Measurements from ENCODE around the gene USP47. TPM values are rescaled to one million over a fixed set of nuclear protein-coding genes. Genes with fewer than 3 reads are reported as not detected.
A peak's percentile ranks its signal among the peaks of the same experiment; 100 is the strongest.

The USP47 gene, protein sequence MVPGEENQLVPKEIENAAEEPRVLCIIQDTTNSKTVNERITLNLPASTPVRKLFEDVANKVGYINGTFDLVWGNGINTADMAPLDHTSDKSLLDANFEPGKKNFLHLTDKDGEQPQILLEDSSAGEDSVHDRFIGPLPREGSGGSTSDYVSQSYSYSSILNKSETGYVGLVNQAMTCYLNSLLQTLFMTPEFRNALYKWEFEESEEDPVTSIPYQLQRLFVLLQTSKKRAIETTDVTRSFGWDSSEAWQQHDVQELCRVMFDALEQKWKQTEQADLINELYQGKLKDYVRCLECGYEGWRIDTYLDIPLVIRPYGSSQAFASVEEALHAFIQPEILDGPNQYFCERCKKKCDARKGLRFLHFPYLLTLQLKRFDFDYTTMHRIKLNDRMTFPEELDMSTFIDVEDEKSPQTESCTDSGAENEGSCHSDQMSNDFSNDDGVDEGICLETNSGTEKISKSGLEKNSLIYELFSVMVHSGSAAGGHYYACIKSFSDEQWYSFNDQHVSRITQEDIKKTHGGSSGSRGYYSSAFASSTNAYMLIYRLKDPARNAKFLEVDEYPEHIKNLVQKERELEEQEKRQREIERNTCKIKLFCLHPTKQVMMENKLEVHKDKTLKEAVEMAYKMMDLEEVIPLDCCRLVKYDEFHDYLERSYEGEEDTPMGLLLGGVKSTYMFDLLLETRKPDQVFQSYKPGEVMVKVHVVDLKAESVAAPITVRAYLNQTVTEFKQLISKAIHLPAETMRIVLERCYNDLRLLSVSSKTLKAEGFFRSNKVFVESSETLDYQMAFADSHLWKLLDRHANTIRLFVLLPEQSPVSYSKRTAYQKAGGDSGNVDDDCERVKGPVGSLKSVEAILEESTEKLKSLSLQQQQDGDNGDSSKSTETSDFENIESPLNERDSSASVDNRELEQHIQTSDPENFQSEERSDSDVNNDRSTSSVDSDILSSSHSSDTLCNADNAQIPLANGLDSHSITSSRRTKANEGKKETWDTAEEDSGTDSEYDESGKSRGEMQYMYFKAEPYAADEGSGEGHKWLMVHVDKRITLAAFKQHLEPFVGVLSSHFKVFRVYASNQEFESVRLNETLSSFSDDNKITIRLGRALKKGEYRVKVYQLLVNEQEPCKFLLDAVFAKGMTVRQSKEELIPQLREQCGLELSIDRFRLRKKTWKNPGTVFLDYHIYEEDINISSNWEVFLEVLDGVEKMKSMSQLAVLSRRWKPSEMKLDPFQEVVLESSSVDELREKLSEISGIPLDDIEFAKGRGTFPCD (N-terminal part only)
- 10 to 100 TPM; 34.5 to 38.4 TPM for total RNA-seq

DNA sequence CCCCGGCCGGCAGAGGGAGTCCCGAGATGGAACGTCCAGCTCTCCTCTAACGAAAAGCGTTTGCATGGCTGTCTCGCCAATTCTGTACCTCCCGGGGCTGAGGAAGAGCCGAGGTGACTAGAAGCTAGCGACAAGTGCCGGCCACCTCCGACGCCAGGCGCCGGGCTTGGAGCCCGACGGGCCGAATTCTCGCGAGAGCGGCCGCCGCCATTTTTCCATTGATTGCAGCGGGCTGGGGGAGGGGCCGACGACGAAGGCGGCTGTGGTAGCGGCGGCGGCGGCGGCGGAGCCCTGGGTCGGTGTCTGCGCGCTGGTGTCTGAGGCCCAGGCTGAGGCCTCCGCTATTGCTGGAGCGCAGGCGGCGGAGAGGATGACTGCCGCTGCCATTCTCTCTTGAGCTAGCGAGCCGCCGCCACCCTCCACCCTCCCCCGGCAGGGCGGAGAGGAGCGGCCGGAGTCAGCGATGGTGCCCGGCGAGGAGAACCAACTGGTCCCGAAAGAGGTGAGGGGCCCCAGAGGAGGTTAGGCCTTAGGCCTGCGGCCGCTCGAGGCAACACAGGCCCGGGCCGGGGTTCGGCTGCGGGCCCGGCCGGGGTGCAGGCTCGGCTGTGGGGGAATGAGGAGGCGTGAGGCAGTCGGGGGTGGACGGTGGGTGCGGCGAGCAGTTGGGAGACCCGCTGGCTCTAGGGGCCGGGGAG is at the start of gene USP47:
Gene USP47 (plus strand): TSS at position 250 of the 698 bp plus-strand sequence. CDS start 214 bp downstream, at position 464.
- POLR2A ChIA-PET: interaction anchor here (0.7 to 2.0 kb wide), 7 partner anchors 15 to 117 kb away, joined by 3 to 13 read pairs (median 4); no protein-coding TSS in a partner anchor
- peaks cover 6% of the 10 kb centered on the region for H3K4me1 Mint-ChIP-seq (ENCODE audit: low read depth)
- ATAC-seq (peak; percentile 85), DNase-seq (peak; percentile 94)
- peaks cover 2% of the 10 kb centered on the region for H3K36me3 Mint-ChIP-seq (ENCODE audit: low read depth)
- CTCF ChIA-PET: interaction anchor here (0.7 to 5.4 kb wide), 10 partner anchors 9 to 88 kb away, joined by 3 to 42 read pairs (median 3); no protein-coding TSS in a partner anchor
- H3K9me3 Mint-ChIP-seq (ENCODE audit: insufficient read depth): no peaks in the 10 kb centered on the region
- no peak within 1 kb of the TSS for H3K27ac Mint-ChIP-seq
- peaks cover 13% of the 10 kb centered on the region for H3K27me3 Mint-ChIP-seq (ENCODE audit: low read depth)
- H3K4me3 Mint-ChIP-seq: no peak within 1 kb of the TSS

DNA sequence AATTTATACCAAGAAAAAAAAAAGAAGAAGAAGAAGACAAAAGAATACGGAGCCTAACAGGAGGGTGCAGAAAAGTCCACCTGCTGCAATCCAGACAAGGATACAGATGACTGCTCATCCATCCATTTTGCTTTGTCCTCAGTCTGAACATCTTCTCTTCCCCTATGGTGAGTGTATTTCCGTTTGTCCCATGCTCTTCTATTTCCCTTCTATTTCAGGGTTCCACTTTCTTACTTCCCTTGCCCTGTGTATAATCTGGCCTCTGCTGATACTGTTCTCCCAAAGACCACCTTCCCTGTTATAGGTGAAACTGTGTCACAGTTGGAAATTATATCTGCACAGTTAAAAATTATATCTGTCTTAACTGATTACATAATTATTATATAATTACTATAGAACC is 48.7 kb upstream of the USP47 start:
- no peaks in the 10 kb centered on the region for H3K9me3 Mint-ChIP-seq (ENCODE audit: insufficient read depth)
- H3K27ac Mint-ChIP-seq: no peak overlapping the region
- ATAC-seq (no peak), DNase-seq (no peak)
- peaks cover 33% of the 10 kb centered on the region for H3K27me3 Mint-ChIP-seq (ENCODE audit: low read depth)
- ChIA-PET POLR2A (no interaction called here), CTCF (interaction anchor here (1.3 kb wide), 1 partner anchor 57 kb away, joined by 4 read pairs; no protein-coding TSS in a partner anchor)
- H3K36me3 Mint-ChIP-seq (ENCODE audit: low read depth): no peaks in the 10 kb centered on the region
- H3K4me1 Mint-ChIP-seq (ENCODE audit: low read depth): no peaks in the 10 kb centered on the region
- H3K4me3 Mint-ChIP-seq: no peak overlapping the region

DNA sequence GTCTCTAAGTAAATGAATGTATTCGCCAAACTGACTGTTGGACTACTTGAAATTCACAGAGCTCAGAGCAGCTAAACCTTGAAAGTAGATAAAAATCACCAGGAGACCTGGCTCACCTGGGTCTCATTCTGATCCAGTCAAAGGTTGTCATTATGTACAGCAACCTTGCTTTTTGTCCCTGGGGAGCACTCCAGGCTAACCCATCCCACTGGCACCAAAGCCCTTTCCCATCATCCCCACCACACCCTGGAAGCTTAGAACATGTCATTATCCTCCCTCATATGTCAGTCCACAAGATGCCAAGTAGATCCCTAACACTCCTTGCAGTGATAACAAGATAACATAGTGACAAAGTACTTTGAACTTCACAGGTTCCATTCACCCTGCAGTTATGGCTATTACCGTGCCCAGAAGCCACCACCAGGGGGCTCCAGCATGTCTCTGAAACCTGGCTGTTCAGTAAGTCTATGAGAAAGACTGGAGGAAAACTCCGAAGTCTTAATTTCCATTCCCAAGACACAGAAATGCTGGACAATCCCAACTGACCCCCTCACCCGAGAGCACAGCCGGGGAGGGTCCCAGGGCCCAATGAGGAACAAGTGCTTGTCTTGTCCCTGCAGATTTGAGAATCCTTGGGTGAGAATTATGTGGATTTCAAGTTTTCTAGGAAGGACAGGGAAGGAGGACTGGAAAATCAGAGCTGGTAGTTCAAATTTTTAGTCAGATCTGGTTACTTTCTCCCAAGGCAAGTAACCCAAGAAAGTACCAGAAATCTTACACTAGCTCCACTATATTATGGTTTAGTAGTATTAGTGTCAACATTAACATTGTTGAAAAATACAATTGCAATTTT is 43.0 kb upstream of the USP47 start:
- no peaks in the 10 kb centered on the region for H3K4me1 Mint-ChIP-seq (ENCODE audit: low read depth)

DNA sequence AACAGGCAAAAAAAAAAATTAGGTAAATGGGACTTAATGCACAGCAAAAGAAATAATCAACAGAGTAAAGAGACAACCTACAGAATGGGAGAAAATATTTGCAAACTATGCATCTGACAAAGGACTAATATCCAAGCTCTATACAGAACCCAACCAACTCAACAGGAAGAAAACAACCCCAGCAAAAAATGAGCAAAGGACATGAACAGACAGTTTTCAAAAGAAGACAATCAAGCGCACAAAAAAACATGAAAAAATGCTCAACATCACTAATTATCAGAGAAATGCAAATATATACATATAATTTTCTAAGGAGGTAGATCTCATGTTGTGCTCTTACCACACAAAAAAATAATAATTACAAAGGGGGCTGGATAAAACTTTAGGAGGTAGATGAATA is 36.5 kb upstream of the USP47 start:
- no peaks in the 10 kb centered on the region for H3K4me1 Mint-ChIP-seq (ENCODE audit: low read depth)
- DNase-seq (no peak), ATAC-seq (no peak)
- H3K36me3 Mint-ChIP-seq (ENCODE audit: low read depth): no peaks in the 10 kb centered on the region
- H3K4me3 Mint-ChIP-seq: no peak overlapping the region
- H3K9me3 Mint-ChIP-seq (ENCODE audit: insufficient read depth): no peaks in the 10 kb centered on the region
- H3K27ac Mint-ChIP-seq: no peak overlapping the region
- ChIA-PET POLR2A (interaction anchor here (0.6 kb wide), 1 partner anchor 1419 kb away, joined by 4 read pairs; no protein-coding TSS in a partner anchor), CTCF (interaction anchor here (1.0 to 2.6 kb wide), 2 partner anchors 22 to 44 kb away, joined by 4 to 14 read pairs; no protein-coding TSS in a partner anchor)
- peaks cover 17% of the 10 kb centered on the region for H3K27me3 Mint-ChIP-seq (ENCODE audit: low read depth)

More for the DNA sequence above, 43.0 kb upstream of the USP47 start:
- ATAC-seq (peak; percentile 82), DNase-seq (peak; percentile 83)
- no peak overlapping the region for H3K27ac Mint-ChIP-seq
- peaks cover 31% of the 10 kb centered on the region for H3K27me3 Mint-ChIP-seq (ENCODE audit: low read depth)
- no peaks in the 10 kb centered on the region for H3K9me3 Mint-ChIP-seq (ENCODE audit: insufficient read depth)
- H3K36me3 Mint-ChIP-seq (ENCODE audit: low read depth): no peaks in the 10 kb centered on the region
- ChIA-PET CTCF (interaction anchor here (0.7 to 4.2 kb wide), 26 partner anchors 9 to 492 kb away, joined by 3 to 26 read pairs (median 4); no protein-coding TSS in a partner anchor), POLR2A (no interaction called here)
- no peak overlapping the region for H3K4me3 Mint-ChIP-seq

DNA sequence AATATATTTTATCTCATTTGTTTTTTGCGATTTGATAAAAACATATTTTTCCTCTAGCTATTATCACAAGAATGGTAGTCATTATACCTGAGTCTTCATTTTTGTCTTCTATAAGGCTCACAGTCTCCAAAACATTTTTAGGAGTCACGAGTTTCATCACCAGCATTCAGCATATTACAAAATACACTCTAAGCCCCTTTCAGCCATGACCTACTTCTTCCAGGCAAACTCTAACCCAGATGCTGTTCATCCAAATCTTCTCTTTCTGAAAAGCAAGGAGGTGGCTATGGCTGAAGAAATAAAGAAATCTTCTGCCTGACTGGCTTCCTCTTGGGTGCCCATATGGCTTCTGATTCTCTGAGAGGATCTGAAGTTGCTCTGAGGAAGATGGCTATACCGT is 35.7 kb upstream of the USP47 start:
- Mint-ChIP-seq H3K9me3 (ENCODE audit: insufficient read depth) (no peaks in the 10 kb centered on the region), H3K27ac (no peak overlapping the region), H3K36me3 (ENCODE audit: low read depth) (no peaks in the 10 kb centered on the region), H3K4me3 (no peak overlapping the region), H3K4me1 (ENCODE audit: low read depth) (no peaks in the 10 kb centered on the region), H3K27me3 (ENCODE audit: low read depth) (peaks cover 17% of the 10 kb centered on the region)
- ATAC-seq (no peak), DNase-seq (no peak)
- ChIA-PET CTCF (interaction anchor here (1.0 to 2.6 kb wide), 3 partner anchors 19 to 43 kb away, joined by 4 to 14 read pairs (median 4); no protein-coding TSS in a partner anchor), POLR2A (interaction anchor here (0.6 kb wide), 1 partner anchor 1419 kb away, joined by 4 read pairs; no protein-coding TSS in a partner anchor)

DNA sequence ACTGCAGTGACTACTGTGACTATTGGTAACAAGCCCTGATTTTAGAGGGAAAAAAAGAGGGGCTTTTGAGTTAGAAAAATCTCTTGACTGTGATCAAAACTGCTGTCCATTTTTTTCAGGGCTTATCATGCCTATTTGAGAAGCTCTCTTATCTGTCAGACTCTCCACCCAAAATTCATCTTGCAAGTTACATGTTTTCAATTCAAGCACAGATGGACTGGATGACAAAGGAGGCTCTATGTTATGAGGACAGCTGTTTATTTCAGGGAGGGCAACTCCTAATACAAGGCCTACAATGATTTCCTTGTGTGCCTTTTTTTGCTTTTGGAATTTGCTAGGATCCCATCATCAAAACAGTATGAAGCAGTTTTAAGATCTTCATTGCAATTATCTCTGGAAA is 35.2 kb upstream of the USP47 start:
- ChIA-PET POLR2A (no interaction called here), CTCF (interaction anchor here (1.1 to 2.6 kb wide), 6 partner anchors 8 to 238 kb away, joined by 4 to 19 read pairs (median 6); no protein-coding TSS in a partner anchor)
- Mint-ChIP-seq H3K27me3 (ENCODE audit: low read depth) (peaks cover 17% of the 10 kb centered on the region), H3K27ac (no peak overlapping the region), H3K4me3 (no peak overlapping the region), H3K9me3 (ENCODE audit: insufficient read depth) (no peaks in the 10 kb centered on the region), H3K4me1 (ENCODE audit: low read depth) (no peaks in the 10 kb centered on the region), H3K36me3 (ENCODE audit: low read depth) (no peaks in the 10 kb centered on the region)
- no peak for DNase-seq
- no peak for ATAC-seq

DNA sequence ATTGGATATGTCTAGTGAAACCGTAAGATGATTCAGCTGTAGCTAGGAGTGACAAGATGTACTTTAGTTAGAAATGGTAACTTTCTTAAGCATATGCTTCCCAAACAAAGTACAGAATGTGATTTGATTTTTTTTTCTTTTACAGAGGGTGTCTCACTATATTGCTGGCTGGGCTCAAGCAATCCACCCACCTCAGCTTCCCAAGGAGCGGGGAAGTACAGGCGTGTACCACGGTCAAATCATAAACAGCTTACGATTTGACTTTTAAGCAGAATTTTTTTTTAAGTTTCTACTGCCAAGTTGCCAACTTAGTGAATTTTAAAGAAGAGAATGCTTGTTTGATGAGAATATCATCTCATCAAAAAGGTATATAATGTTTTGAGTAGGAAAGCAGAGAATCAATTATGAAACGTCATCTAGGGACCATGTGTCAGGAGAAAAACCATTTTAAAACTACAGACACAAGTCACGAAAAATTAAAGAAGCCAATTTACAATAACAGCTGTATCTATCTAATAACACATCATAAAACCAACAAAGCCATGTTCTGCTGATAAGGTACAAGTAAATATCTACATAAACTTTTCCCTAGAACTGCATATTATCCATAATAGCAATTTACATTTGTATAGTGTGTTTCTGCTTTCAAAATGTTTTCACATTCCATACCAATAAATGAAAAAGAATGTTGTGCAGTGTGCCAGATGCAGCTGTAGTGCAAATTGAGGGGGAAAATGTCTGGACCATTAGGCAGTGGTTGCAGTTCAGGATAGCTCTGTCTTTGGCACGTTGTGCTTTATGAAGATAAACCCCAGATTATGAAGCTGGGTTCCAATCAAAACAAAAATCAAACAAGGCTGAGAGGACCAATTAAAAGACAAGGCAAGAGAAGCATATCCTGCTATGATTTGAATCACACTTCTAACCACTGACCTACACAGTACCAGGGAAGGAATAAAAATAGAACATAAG is 33.7 kb upstream of the USP47 start:
- Mint-ChIP-seq H3K27me3 (ENCODE audit: low read depth) (peaks cover 17% of the 10 kb centered on the region), H3K4me1 (ENCODE audit: low read depth) (no peaks in the 10 kb centered on the region), H3K9me3 (ENCODE audit: insufficient read depth) (no peaks in the 10 kb centered on the region), H3K36me3 (ENCODE audit: low read depth) (no peaks in the 10 kb centered on the region), H3K27ac (no peak overlapping the region), H3K4me3 (no peak overlapping the region)
- ATAC-seq (no peak), DNase-seq (no peak)
- POLR2A ChIA-PET: interaction anchor here (0.6 kb wide), 1 partner anchor 1684 kb away, joined by 3 read pairs; no protein-coding TSS in a partner anchor
- CTCF ChIA-PET: interaction anchor here (0.5 to 2.6 kb wide), 7 partner anchors 8 to 1454 kb away, joined by 3 to 19 read pairs (median 5); no protein-coding TSS in a partner anchor

DNA sequence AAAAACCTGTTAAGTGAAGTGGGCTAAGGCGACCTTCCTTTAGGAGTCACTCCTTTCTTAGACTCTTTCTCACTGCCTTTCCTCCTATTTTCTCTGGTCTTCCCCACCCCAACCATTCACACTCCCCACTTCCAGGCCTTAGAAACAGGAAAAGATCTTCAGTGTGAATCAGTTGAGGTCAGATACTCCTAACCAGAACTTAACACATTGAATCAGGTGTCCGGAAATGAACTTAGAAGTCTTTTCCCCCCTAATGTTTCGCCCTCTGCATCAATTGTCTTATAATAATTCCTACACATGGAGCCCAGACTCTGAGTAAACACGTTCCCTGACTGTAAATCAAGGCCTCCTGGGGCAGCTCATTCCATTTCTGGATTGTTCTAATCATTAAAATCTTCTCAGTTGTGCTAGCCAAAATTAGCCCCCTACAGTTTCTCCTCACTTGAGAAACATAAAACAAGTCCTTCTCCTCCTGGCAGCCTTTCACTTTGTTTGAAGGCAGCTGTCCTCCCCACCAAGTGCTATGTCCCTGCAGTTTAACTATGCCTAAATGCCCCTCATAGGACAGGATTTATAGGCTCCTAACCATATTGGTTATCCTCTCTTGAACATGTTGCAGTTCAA is 32.7 kb upstream of the USP47 start:
- Mint-ChIP-seq H3K4me1 (ENCODE audit: low read depth) (no peaks in the 10 kb centered on the region), H3K27me3 (ENCODE audit: low read depth) (peaks cover 14% of the 10 kb centered on the region), H3K27ac (no peak overlapping the region), H3K4me3 (no peak overlapping the region), H3K36me3 (ENCODE audit: low read depth) (no peaks in the 10 kb centered on the region), H3K9me3 (ENCODE audit: insufficient read depth) (no peaks in the 10 kb centered on the region)
- DNase-seq: no peak
- ChIA-PET POLR2A (no interaction called here), CTCF (interaction anchor here (0.5 to 2.6 kb wide), 2 partner anchors 10 to 1453 kb away, joined by 3 to 19 read pairs; no protein-coding TSS in a partner anchor)
- no peak for ATAC-seq
